NCI-H1417 (cell line): ENCODE data around the gene R3HDM2.

ENCODE experiments used
- DNase-seq, 3 experiments: peaks; one replicate each; lab custom pipeline; 2025; lab: John Stamatoyannopoulos, UW

Gene R3HDM2

GRCh38 chr12:57216014-57216911, 214.6 kb downstream of the R3HDM2 start, which contains the start of gene NXPH4:
Gene NXPH4 (plus strand): TSS chr12:57216794. CDS start chr12:57216970, 176 bp downstream.
- DNase-seq: peak; percentile 22 to 73 (median 58)

DNA sequence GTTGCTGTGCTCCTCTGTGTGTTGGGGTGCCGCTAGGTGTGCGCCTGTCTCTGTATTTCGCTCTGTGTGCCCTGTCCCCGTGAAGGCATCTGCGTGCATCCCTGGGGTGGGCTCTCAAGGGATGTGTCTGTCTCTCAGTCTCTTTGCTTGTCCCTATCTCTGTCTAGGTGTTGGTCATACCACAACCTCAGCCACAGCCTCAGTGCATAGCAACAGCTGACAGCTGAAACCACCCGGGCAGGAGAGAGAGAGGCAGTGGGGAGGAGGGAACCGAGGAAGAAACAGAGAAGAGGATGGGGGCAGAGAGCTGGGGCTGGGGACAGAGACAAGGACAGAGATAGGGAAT, 215.2 kb downstream of the R3HDM2 start:
- DNase-seq: peak in 2 of 3 experiments; percentile 48 to 49

DNA sequence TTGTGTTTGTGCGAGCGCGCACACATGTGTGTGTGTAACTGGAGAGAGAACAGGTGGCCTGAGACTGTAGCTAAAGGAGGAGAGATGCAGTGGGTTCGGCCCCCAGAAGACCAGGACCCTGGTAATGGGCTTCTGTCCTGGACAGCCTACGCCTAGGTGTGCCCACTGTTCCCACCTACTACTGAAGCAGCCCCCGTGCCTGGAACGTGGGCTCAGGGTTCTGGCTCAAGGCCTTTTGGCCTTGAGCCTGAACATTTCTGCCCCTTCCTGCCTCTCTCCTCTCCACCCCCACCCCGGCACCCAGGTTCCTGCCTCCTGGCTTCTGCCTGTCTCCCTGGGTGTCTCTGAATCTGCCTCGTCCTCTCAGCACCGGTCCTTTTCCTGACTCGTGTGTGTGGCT, 215.8 kb downstream of the R3HDM2 start:
- DNase-seq: no peak

DNA sequence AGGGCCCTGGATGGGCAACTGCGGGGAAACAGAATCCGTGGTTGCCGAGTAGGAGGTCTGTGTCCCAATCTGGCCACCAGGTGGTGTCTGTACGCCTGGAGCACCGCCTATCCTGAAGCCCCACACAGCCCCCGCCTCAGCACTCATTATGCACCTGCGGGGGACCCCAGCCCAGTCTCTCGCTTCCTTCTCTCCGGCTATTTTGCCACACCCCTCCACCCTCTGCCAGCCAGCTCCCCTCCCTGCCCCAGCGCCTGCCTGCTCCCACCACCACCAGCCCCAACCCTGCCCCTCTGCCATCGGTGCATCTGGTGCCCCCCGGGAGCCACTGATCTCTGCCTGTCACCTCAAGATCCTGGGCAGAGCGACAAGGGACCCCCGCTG, 216.5 kb downstream of the R3HDM2 start:
- DNase-seq: peak; percentile 74 to 86 (median 75)

- DNase-seq: peak in 1 of 3 experiments; percentile 61
These were observed 217.0 kb downstream of the R3HDM2 start for GRCh38 chr12:57213763-57214397.

GRCh38 chr12:57213058-57213715, 217.7 kb downstream of the R3HDM2 start:
- DNase-seq: peak; percentile 81 to 91 (median 90)

DNA sequence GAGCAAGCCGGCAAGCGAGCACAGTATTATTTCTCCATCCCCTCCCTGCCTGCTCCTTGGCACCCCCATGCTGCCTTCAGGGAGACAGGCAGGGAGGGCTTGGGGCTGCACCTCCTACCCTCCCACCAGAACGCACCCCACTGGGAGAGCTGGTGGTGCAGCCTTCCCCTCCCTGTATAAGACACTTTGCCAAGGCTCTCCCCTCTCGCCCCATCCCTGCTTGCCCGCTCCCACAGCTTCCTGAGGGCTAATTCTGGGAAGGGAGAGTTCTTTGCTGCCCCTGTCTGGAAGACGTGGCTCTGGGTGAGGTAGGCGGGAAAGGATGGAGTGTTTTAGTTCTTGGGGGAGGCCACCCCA, 218.2 kb downstream of the R3HDM2 start:
- DNase-seq: no peak

DNA sequence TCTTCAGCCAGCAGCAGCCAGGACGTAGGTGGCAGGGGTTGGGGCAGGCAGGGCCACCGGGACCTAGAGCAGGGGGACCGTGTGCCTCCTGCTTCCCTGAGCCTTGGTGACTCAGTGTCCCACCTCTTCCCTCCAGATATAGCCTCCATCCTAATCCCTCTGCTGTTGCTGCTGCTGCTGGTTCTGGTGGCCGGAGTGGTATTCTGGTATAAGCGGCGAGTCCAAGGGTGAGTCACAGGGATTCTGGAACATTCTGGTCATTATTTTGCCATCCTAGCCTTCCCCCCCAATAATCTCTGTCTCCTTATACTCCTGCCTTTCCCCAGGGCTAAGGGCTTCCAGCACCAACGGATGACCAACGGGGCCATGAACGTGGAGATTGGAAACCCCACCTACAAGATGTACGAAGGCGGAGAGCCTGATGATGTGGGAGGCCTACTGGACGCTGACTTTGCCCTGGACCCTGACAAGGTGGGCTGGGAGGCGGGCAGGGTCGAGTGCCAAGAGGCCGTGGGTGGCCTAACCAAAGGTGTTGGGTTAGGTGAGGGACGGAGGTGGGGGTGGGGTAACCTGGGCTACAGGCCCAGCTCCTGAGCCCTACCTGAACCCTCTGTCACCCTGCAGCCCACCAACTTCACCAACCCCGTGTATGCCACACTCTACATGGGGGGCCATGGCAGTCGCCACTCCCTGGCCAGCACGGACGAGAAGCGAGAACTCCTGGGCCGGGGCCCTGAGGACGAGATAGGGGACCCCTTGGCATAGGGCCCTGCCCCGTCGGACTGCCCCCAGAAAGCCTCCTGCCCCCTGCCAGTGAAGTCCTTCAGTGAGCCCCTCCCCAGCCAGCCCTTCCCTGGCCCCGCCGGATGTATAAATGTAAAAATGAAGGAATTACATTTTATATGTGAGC, 218.8 kb downstream of the R3HDM2 start:
- no peak for DNase-seq

DNA sequence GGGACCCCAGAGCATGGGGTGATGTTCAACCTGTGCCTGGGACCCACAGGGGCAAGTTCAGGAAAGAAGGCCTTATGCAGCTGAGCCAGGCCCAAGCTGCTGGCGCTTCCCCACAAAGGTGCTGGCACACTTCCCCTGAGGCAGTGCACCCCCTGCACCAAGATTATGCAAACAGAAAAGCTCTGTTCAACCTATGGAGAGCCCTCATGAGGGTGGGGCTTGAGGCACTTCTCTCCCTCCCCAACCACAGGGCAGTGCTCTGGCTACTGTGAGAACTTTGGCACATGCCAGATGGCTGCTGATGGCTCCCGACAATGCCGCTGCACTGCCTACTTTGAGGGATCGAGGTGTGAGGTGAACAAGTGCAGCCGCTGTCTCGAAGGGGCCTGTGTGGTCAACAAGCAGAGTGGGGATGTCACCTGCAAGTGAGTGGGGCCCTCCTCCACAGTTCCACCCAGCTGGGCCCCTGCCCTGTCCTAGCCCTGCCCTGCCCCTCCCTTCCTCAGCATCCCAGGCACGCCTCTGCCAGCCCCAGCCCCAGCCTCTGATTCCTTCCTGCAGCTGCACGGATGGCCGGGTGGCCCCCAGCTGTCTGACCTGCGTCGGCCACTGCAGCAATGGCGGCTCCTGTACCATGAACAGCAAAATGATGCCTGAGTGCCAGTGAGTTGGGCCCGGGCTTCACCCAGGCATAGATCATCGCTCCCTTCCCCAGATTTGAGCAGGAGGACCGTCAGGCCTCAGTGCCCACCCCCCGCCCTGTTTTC, 219.7 kb downstream of the R3HDM2 start:
- DNase-seq: no peak

DNA sequence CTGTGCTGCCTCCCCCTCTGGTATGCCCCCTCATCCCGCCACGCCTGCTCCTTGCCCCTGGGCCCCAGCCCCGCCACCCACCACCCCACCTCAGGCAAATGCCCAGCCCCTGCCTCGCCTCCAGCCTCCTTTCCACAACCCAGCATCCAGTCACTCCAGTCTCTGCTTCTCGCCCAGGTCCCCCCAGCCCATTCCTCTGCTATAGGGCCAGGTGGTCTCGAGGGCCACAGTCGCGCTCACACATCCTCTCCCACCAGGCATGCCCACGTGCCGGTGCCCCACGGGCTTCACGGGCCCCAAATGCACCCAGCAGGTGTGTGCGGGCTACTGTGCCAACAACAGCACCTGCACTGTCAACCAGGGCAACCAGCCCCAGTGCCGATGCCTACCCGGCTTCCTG, 220.4 kb downstream of the R3HDM2 start:
- no peak for DNase-seq

DNA sequence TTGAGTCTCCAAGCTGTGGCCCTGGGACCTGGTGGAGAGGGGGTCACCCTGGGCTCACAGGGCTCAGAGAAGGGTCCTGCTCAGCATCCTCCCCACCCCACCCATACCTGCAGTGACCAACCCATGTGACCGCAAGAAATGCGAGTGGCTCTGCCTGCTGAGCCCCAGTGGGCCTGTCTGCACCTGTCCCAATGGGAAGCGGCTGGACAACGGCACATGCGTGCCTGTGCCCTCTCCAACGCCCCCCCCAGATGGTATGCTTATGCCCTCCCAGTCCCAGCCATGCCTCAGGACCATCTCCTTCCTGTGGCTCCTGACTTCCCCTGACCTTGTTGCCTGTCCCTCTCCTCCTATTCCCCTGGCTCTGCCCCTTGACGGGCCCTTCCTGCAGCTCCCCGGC, 220.9 kb downstream of the R3HDM2 start:
- no peak for DNase-seq

- DNase-seq: no peak
These were observed 222.1 kb downstream of the R3HDM2 start for GRCh38 chr12:57208631-57209282.

- DNase-seq: no peak
These were observed 222.9 kb downstream of the R3HDM2 start for GRCh38 chr12:57207731-57208630.

DNA sequence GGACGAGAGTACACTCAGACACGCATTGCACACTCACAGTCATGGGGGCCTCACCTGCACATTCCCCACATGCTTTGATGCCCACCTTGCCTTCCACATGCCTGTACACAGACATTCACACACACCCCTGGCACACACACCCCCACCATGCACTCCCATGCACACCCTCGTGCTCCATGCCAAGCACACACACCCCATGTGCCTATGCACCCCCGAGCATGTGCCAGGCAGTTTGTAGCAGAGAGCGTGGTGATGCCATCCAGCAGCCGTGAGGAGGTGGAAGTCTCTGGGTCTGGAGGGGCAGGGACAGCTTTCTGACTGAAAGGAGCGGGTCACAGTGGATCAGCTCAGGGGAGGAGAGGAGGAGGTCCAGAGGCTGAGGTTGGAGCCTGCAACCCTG, 224.9 kb downstream of the R3HDM2 start:
- no peak for DNase-seq

- DNase-seq: no peak
These were observed 225.7 kb downstream of the R3HDM2 start for GRCh38 chr12:57205186-57205585.

DNA sequence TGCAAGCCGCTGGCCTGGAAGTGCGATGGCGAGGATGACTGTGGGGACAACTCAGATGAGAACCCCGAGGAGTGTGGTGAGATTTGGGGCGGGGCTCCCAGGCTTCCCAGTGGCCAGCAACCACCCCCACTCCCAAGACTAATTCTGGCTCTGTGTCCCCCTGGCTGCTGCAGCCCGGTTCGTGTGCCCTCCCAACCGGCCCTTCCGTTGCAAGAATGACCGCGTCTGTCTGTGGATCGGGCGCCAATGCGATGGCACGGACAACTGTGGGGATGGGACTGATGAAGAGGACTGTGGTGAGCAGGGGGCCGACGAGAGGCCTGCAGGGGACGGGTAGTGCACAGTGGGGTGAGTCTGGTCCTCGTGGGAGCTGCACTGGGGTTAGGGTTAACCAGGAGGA, 226.4 kb downstream of the R3HDM2 start:
- DNase-seq: no peak

DNA sequence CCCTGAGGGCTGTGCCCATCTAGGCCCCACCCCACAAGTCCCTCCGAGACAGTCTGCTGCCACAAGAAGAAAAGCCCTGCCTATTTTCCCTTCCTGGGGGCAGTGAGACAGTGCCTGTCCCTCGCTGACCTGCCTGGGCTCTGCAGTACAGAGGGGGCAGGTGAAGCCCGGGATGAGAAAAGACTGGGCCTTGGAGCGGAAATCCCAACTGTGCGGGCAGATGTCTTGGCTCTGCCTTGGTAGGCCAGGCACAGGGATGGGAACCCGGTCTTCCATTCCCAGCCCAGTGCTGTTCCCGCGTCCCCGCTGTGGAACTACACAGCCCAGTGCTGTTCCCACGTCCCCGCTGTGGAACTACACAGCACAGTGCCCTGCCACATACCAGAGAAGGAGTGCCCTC, 227.1 kb downstream of the R3HDM2 start:
- no peak for DNase-seq
